ENCODE data around the gene STIM1.
A peak's percentile ranks its signal among the peaks of the same experiment; 100 is the strongest.
"Not testable (repeated sequence)": the region's sequence is repeated elsewhere in the genome, so short reads cannot be mapped to it uniquely, and the experiment has no call there.

STIM1 gene

DNA sequence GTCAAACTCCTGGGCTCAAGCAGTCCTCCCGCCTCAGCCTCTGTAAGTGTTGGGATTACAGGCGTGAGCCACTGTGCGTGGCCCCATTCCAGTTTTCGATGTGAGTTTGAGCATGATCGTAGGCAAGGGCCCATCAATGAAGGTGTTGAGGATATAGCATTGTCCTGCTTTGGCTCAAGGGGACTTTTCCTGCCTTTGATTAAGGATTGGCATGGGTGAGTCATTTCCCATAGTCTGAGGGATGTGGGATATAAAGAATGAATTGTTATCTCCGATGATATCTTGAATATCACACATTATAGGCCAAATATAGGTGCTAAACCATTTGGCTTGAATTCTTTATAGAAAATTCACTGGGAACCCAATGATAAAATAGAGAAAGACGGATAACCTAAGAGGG is 30.4 kb downstream of the STIM1 start:
- DNase-seq (ENCODE audit: low read depth): no peak

DNA sequence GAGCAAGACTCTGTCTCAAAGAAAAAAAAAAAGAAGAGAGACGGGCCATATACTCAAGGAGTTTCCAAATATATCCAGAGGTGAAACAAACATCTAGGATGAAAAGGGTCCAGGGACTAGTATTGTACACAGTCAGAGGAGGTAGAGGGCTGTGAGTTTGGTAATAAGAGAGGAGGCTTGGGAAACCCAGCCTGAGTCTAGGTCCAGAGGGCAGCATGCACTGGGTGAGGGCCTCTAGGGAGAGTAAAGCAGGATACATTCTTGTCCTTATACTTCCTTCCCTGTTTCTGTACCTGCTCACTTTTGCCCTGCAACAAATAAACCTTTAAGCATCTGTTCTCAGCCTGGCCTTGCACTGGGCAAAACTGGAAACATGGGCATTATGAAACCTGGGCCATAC is 31.5 kb downstream of the STIM1 start:
- DNase-seq (ENCODE audit: low read depth): no peak

DNA sequence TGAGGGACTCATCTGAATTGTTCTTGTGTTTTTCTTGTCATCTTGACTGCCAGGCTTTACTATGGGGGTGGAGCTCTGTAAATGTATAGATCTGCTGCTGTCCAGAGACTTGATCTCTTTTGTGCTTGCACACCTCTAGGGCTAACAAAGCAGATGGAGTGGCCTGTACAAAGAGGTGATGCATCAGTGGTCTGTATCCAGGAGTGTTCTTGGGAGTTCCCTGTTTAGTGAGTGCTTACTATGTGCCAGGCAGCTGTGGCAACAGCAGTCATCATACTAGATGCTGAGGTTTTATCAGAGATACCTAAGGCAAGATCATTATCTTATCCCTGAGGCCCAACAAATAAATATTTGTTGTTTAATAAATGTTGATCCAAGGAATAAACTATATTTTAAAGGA is 33.4 kb downstream of the STIM1 start:
- DNase-seq (ENCODE audit: low read depth): no peak

DNA sequence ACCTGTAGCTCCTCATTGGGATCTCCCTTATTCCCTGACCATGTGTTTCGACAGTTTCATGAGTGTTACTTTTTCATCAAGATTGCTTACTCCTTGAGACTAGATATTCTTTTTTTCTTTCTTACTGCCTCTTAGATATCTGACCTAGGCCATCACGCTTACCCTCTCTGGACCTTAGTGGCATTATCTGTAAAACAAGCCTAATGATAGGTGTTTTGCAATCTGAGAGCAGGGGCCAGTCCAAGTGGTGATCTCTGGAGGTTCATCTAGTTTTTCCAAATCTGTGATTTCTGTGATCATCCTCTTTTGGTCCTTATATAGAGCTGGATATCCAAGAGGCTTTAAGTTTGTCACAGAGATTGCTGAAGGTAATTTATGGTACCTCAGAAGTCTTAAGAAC is 34.5 kb downstream of the STIM1 start:
- DNase-seq (ENCODE audit: low read depth): no peak

DNA sequence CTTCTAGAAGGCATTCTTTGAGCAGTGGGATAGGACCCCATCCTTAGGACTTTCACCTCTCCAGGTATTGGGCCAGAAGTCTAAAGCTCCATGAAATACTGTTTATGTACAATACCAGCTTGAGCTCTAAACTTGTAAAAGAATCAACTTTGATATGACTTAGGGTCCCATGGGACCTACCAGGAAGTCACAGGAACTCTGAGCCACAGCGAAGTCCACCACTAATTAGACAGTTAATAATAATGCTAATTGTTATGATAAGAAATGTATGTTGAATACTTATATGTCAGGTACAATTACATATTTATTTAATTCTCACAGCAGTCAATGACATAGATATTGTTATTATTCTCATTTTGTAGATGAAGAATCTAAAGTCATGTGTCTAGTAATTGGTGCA is 35.3 kb downstream of the STIM1 start:
- no peak for DNase-seq (ENCODE audit: low read depth)

DNA sequence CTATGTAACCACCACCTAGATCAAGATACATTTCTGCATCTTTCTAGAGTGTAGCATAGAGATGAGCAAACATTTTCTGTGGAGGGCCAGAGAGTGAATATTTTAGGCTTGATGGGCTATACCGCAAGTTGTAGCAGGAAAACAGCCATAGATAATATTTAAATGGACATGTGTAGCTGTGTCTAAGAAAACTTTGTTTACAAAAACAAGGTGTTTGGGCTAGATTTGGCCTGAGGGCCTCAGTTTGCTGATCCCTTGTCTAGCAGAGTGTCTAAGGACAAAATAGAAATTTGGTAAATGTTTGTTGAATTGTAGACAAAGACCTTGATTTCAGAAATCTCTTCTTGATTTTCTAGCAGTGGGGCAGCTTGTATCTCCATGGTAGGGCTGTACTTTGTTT is 36.3 kb downstream of the STIM1 start:
- DNase-seq (ENCODE audit: low read depth): no peak

DNA sequence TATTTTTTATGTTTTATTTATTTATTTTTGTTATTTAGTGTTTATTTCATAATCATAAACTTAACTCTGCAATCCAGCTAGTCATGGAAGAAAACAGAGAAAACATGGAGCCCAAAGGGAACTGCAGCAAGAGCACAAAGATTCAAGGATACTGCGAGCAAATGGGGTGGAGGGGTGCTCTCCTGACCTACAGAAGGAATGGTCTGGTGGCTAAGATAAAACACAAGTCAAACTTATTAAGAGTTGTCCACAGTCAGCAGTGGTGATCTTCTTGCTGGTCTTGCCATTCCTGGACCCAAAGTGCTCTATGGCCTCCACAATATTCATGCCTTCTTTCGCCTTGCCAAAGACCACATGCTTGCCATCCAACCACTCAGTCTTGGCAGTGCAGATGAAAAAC is 36.7 kb downstream of the STIM1 start:
- no peak for DNase-seq (ENCODE audit: low read depth)

DNA sequence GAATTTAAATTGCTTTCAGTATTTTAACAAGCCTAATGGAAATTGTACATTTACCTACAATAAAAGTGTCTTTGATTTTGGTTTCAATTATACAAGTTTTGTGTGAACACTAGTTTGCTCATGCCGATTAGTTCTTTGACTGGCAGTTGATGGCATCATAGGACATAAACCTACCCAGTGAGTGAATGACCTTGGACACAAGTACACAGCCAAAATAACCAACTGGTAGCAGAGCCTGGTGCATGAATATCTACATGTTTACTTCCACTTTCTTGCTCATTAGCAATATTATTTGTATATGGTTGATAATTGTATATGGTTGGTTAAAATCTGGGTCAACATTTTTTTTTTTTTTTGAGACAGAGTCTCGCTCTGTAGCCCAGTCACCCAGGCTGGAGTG is 37.8 kb downstream of the STIM1 start:
- DNase-seq (ENCODE audit: low read depth): no peak

DNA sequence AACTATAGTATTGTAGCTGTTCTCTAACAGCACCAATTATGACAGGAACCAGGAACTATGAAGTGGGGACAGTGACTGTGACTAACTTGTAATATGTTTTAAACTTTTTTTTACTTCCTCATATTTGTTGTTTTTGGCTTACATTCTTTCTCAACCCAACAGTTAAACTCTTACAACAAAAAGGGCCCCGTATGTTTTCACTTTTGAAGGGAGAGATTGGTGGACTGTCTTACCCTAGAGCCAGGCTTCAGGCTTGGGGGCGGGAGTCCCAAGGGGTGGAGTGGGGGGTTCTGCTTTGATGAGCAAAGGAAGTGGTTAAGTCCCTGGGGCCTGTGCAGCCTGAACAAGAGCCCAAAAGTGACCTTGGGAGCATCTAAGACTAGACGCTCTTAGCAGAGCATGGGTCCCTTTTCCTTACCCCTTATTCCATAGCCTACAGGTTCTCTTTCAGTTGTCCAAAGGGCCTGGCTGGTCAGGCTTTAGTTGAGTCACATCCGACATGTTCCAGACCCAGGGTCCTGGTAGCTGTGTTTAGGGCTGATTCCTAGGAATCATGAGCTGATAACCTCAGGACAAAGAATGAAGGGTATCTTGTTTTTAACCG is 38.8 kb downstream of the STIM1 start:
- DNase-seq (ENCODE audit: low read depth): no peak

DNA sequence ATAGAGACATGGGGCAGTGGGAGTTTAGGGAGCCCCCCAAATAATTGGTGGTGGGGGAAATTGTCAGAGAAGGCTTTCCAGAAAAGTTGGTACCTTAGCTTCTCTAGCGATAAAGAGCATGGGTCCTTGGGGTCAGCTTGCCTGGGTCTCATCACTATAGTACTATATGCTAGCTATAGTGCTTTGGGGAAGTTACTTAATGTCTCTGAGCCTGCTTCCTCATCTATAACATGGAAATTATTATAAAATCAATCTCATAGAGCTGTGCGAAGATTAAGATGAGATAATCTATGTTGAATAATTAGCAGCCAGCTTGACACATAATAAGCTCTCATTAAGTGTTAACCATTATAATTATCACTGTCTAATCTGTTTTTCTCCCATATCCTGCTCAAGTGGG is 41.2 kb downstream of the STIM1 start:
- DNase-seq (ENCODE audit: low read depth): no peak

DNA sequence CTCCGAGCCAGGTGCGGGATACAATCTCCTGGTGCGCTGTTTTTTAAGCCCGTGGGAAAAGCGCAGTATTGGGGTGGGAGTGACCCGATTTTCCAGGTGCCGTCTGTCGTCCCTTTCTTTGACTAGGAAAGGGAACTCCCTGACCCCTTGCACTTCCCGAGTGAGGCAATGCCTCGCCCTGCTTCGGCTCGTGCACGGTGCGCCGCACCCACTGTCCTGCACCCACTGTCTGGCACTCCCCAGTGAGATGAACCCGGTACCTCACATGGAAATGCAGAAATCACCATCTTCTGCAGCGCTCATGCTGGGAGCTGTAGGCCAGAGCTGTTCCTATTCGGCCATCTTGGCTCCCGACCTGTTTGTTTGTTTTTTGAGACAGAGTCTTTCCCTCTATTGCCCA is 44.8 kb downstream of the STIM1 start:
- not testable (repeated sequence) for DNase-seq (ENCODE audit: low read depth)

DNA sequence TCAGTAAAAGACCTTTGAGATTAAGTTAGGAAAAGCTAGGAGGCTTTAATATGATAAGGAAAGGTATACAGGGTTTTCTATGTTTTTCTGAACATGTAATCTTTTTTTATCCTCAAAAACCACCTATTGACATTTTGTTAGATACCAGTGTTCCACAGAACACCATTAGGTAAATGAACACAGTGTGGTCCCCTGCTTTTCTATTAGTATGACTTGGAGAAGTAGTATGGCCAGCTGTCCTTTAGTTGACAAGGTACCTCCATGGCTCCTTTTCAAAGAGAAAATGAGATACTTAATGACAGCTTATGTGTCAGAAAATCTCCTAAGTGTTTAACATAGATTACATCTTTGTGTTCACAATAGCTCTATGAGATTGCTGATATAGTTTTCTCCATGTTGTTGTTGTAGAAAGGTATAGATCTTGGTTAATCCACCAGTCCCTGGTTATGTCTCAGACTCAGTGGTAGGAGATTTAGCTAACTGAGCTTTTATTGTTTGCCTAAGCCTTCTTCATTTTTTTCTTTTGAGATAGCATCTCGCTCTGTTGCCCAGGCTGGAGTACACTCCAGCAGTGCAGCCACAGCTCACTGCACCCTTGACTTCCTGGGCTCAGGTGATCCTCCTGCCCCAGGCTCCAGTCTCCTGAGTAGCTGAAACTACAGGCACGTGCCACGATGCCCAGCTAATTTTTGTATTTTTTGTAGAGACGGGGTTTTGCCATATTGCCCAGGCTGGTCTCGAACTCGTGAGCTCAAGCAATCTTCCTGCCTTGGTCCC is 46.0 kb downstream of the STIM1 start:
- DNase-seq (ENCODE audit: low read depth): no peak

DNA sequence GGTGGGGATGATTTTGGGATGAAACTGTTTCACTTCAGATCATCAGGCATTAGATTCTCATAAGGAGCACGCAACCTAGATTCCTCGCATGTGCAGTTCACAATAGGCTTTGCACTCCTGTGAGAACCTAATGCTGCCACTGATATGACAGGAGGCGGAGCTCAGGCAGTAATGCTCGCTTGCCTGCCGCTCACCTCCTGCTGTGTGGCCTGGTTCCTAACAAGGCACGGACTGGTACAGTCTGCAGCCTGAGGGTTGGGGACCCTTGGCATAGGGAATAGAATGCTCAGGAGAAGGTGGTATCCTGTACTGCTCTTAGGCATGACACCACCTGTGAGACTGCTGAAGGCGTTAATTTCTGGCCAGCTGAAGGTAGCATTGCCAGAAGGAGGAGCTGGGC is 47.0 kb downstream of the STIM1 start:
- no peak for DNase-seq (ENCODE audit: low read depth)

DNA sequence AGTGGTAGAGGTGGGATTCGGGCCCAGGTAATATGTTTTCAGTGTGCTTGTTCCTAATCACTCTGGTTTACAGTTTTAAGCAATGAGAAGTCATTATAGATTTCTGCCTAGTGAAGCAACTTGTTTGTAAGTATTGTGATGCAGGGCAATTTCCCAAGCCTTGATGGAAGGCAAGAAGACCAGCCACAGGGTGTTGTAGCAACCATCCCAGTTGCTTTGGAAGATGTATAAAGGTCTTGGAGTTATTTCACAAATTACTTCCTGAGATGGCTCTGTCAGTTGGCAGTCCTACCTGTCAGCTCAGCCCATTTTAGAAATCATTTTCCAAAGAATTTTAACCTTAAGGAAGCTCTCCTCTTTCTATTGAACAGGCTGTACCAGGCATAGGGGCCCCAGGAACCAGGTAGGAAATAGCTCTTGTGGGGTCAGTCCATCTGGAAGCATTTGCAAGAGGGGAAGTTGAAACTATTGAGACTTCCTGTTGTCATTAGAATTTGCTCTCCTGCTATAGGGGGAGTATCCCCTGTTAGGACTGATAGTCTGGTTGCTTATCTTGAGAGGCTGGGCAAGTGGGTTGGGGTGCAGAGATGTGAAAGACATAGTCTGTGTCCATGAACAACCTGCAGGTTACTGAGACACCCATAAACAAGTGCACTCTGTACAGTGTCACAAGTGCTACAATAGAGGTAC is 47.9 kb downstream of the STIM1 start:
- DNase-seq (ENCODE audit: low read depth): no peak

DNA sequence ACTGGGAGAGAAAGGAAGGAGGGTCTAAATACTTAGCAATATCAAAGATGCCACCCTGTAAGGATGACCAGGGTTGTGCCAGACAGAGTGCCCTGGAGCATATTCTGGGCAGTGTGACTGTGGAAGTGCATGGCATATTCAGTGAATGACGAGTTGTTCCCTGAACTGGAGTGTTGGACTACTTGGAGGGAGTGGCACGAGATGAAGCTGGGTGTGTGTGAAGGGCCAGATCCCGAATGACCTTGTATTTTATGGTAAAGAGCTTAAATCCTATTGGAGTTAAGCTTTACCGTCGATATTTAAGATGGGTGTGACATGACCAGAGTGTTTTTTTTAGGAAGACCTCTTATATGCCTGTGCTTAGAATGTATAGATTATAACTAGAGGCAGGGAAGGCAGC is 48.8 kb downstream of the STIM1 start:
- DNase-seq (ENCODE audit: low read depth): no peak

DNA sequence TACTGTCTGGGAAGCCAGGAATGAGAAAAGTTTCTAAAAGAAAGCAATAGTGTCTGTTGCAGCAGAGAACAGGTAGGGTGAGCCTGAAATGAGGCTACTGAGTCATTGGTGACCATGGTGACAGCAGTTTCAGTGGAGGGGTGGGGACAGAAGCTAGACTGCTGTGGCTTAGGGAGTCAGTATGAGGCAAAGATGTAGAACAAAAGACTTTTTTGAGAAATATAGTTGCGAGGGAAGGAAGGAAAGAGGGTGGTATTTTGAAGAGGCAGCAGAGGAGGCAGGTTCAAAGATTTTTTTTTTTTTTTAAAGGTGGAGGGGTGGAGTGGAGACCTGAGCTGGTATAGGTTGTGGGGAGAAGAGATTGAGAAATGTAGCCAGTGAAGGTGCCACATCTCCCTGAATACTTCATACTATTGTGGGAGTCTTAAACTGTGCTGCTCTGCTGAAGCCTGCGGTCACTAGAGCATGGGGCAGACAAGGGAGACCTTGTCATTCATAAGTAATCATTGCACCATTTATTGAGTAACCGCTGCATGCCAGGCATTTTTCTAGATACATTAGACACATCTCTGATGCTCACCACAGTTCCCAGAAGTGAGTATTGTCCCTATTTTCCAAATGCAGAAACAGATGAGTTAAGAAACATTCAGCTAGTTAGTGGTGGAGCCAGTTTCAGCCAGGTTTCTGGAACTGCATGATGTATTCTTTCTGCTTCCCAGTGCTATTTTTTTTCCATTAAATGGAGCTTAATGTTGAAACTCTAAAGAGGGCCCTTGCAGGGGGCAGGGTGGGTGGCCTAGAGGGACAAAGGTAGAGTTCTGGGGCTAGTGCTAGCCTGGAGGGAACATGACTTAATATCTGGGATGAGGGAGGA is 49.9 kb downstream of the STIM1 start:
- DNase-seq (ENCODE audit: low read depth): peak; percentile 49

DNA sequence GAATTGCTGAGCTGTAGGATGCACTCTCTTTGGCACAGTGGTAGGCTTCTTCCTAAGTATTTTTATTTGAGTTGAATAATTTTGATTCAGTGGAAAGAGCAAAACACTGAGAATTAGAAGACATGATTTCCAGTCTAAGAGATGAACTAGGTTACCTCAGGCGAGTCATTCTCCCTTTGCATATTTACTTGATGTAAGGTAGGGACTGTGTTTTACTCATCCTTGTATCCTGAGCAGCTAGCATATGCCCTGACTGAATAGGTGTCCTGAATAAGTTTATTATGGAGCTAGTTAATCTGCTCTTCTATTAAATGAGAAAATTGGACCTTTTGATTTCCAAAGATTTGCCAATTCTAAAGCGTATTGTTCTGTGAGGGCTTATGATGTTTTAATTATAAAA is 50.7 kb downstream of the STIM1 start:
- no peak for DNase-seq (ENCODE audit: low read depth)

DNA sequence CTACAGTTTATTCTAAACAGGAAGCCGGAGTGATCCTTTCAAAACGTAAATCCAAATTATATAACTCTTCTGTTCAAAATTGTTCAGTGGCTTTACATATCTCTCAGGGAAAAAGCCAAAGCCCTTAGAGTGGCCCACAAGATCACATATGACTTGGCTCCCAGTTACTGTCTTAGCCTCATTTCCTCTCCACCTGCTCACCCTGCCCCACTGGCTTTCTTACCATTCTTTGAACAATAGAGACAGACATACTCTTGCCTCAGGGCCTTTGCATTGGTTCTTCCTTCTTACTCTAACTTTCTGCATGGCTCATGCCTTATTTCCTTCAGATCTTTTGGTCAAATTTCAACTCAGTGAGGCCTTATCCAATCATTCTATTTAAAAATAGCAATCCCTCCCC is 52.1 kb downstream of the STIM1 start:
- no peak for DNase-seq (ENCODE audit: low read depth)

DNA sequence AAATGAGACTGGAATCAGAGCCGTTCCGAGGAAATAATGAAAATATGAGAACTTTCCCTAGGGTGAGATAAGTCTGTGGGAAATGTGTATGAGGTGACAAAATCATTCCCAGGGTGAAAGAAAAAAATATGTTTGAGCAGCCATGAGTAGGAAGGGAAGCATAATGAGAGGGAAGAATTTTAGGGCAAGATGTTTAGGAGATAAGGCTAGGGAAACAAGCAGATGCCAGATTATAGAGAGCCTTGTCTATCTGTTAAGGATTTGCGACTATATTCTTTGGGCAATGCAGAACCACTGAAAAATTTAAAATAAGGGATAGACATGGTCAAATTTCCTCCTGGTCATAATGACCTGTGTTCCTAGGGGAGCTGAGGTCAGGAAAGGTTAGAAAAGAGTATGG is 54.4 kb downstream of the STIM1 start:
- DNase-seq (ENCODE audit: low read depth): no peak

DNA sequence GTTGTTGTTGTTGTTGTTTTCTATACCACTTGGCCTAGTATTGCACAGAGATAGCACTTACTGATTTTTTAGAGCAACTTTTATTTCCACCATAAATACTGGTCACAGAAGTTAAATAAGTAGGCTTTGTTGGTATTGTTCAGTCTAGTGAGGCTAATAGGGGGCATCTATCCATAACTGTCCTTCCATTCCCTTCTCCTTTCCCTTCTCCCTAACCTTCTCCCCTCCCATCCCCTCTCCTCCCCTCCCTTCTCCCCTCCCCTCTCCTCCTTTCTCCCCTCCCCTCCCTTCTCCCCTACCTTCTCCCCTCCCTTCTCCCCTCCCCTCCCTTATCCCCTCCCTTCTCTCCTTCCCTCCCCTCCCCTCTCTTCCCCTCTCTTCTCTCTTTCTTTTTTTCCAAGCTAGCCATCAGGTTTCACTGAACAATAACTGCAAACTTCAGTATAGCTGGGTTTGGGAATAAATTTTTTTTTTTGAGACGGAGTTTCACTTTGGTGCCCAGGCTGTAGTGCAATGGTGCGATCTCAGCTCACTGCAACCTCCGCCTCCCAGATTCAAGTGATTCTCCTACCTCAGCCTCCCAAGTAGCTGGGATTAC is 56.5 kb downstream of the STIM1 start:
- DNase-seq (ENCODE audit: low read depth): no peak

DNA sequence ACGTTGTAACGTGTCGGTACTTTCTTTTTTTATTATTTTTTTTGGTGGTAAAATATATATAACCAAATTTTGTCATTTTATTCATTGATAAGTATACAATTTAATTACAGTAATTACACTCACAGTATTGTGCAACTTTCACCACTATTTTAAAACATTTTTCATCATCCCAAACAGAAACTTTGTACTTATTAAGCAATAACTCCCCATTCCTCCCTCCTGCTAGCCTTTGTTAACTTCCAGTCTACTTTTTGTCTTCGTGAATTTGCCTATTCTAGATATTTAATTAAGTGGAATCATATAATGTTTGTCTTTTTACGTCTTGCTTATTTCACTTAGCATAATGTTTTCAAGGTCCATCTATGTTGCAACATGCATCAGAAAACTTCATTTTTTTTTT is 58.5 kb downstream of the STIM1 start:
- DNase-seq (ENCODE audit: low read depth): no peak

DNA sequence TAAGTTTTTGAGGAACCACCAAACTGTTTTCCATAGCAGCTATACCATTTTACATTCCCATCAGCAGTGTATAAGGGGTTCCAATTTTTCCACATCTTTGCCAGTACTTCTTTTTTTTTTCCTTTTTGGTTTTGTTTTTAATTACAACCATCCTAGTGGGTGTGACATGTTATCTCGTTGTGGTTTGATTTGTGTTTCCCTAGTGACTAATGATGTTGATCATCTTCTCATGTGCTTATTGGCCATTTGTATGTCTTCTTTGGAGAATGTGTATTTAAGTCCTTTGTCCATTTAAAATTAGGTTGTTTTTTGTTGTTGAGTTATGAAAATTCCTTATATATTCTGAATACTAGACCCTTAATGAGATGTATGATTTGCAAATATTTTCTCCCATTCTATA is 59.3 kb downstream of the STIM1 start:
- no peak for DNase-seq (ENCODE audit: low read depth)

Measured in activated gamma-delta T cell treated with anti-CD3 and anti-CD28 coated beads, Interleukin-2, amount 50 U/mL, for 16 hours (primary cell).